ENCODE measurements around the gene CD99.

Gene CD99

DNA sequence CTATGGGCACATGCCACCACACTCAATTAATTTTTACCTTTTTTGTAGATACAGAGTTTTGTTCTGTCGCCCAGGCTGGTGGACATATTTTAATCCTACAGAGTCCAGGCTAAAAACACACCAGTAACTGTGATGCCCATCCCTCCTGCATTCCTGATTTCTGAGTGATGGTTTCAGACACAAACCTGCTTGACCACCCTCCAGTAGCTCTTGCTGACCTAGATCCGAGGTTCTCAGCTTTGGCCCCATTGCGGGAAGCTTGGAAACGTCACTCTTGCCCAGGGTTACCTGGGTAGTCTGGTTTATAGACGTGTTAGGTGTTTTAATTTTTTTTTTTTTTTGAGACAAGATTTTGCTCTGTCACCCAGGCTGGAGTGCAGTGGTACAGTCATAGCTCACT lies 7.5 kb downstream of the CD99 start:
- DNase-seq (ENCODE audit: low read depth), result no peak

DNA sequence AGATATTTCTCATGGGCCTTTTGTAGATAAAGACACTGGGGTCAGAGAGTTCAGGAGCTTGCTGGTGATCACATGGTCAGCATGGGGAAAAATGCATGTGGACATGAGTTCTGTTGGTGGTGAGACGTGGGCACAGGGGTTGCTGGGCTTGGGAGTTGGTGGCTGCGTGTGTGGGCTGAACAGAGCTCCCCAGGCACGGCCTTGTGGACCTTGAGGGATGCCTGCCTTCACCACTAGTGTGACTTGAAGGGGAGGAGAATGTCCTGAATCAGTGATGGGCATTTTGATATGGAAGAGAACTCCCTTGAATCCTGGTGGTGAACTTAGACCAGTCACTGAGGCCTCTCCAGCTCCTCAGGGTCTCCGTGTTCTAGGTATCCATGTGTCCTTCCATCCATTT lies 8.9 kb downstream of the CD99 start:
- no peak for DNase-seq (ENCODE audit: low read depth)

DNA sequence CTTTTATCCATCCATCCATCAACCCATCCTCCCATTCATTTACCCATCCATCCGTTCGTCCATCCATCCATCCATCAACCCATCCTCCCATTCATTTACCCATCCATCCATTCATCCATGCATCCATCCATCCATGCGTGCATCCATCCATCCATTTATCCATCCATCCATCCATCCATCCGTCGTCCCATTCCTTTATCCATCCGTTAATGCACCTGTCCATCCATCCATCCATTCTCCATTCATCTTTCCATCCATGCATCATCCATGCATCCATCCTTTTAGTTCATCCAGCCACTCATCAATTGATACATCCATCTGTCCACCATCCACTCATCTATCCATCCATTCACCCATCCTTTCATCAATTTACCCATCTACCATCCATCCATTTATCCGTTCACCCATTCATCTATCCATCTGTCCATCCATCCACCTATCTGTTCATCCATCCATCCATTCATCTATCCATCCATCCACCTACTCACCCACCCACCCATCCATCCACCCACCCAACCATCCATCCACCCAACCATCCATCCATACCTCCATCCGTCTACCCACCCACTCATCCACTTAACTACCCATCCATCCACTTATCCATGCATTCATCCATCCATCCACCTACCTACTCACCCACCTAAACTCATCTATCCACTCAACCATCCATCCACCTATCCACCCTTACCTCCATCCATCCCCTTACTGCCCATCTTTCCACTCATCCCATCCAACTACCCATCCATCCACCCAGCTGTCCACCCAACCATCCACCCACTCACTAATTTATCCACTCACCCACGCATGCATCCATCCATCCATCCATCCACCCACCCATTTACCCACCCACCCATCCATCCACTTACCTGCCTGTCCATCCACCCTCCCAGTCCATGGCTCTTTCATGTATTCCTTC lies 9.6 kb downstream of the CD99 start:
- DNase-seq (ENCODE audit: low read depth), result no peak

DNA sequence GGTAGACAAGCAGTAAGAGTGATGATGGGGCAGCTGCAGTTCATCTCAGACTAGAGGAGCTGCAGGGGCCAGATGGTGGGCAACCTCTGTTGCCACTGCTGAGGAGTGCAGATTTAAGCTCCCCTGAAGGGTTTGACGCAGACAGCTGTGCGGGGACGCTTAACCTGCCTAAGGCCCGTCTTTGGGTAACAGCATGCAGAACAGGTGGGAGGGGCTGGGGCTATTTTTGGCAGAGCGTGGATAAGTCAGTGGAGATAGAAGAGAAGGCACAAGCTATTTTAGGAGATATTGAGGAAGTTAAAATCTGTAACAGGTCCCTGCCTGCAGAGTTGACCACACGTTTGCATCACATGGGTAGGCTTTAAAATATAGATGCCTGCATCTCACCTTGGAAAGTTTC lies 10.5 kb downstream of the CD99 start:
- DNase-seq (ENCODE audit: low read depth), result no peak

GRCh38 chrX:2703991-2704369 lies 12.9 kb downstream of the CD99 start:
- DNase-seq (ENCODE audit: low read depth), result no peak

DNA sequence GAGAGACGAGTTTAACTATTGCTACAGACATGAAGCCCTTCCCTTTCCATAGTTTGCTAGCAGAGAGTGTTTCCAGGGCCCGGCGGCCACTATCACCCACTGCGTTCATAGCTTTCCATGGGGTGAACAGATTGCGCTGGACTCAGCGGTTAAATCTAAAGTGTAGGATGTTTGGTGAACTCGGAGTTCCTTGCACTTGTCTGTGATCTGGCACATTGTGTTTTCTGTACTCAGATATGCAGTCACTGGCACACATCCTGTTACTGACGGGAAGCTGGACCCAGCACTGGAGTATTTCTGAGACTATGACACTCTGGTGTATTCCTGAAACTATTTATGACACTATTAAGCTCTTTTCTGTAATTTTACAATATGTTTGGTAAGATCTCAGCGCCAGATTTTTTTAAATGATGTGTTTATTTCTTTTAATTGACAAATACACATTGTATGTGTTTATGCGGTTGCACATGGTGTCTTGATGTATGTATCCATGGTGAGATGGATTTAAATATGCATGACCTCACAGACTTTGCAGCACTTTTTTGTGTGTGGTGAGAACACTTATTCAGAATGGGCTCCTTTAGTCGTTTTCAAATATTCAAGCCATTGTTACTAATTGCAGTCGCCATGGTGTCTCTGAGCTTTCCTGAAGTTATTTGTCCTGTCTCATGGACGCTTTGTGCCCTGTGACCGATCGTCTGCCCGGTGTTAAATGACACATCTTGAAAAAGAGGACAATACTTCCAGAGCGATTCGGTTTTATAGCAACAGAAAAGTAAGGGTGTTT lies 14.1 kb downstream of the CD99 start:
- no peak for DNase-seq (ENCODE audit: low read depth)

DNA sequence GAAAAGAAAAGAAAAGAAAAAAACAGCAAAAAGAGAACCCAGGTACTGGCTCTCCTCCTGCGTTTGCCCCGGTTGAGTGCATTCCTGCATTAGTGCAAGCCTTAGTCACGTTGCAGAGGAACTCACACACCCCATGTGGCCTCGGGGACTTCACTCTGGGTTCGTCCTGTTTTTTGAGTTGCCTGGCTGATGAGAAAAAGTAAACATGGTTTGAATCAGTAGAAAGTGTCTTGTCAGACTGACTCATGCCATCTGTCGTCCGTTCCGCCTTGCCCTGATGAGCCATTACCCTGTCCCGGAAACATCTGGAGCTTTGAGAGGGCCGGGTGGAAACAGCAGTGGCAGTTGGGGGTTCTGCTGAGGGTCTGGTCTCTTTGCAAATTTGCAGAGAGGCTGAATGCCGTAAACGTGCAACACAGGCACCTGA lies 16.3 kb downstream of the CD99 start:
- peak; percentile 49 for DNase-seq (ENCODE audit: low read depth)

GRCh38 chrX:2708021-2708420 lies 16.9 kb downstream of the CD99 start:
- no peak for DNase-seq (ENCODE audit: low read depth)

DNA sequence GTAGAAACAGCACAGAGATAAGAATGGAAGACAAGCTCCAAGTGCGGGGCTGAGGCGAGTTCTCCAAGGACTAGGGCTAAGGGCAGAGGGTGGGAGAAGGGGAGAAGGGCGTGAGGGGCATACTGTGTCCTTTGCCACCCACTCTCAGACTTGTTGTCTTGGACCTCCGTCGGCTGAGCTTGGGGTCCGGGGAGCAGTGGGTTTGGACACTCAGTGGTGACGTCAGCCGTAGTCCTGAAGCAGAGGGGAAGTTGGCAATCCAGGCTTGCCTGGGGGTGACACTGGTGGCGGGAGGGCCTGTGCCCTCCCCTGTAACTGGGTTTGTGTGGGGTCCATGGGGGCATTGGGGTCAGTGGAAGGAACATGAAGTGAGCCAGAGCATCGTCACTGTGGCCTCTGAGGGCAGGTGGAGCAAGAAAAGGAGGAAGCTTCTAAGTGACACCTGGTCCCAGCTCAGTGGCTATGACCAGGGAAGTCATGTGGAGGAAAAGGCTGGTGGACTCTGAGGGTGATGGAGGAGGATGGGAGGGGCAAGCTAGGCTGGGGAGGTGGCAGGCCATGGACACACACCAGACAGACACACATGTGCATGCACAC lies 17.6 kb downstream of the CD99 start:
- no peak for DNase-seq (ENCODE audit: low read depth)

GRCh38 chrX:2709556-2709955 lies 18.5 kb downstream of the CD99 start:
- DNase-seq (ENCODE audit: low read depth), result no peak

DNA sequence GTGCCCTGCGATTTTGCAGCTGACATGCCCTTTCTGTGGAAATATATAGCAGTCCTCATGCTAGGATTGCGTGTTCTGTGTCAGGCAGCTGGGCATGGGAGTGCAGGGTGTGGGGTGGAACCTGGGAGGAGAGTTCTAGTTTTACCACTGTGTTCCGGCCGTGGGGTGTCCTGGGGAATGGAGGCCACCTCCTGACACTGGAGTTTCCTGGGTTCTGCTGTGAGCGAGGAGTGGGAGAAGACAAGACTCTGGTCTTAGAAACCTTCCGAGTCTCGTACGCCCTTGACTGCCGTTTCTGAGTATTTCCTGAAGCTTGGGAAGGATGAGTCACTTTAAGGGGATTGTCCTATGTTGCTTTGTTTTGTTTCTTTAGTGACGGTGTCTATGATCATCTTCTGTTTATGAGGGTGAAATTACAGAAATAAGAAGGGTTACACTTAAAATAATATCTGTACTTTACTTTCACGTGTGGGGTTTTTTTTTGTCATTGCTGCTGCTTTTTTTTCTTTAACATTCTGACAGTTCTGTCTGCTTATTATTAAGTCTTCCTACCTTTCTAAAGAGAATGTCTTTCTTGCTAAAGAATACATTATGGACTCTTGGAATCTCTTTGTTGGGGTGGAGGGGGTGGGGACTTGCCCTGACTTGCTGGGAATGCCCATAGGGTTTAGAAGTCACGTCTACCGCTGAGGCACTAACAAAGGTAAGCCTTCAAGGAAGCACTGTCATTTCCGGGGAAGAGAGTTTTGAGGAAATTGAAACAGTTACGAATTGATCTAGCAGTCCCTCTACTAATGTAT lies 19.1 kb downstream of the CD99 start:
- DNase-seq (ENCODE audit: low read depth), result no peak

GRCh38 chrX:2711441-2711840 lies 20.3 kb downstream of the CD99 start:
- DNase-seq (ENCODE audit: low read depth), result no peak

GRCh38 chrX:2712428-2712827 lies 21.3 kb downstream of the CD99 start:
- DNase-seq (ENCODE audit: low read depth), result no peak

DNA sequence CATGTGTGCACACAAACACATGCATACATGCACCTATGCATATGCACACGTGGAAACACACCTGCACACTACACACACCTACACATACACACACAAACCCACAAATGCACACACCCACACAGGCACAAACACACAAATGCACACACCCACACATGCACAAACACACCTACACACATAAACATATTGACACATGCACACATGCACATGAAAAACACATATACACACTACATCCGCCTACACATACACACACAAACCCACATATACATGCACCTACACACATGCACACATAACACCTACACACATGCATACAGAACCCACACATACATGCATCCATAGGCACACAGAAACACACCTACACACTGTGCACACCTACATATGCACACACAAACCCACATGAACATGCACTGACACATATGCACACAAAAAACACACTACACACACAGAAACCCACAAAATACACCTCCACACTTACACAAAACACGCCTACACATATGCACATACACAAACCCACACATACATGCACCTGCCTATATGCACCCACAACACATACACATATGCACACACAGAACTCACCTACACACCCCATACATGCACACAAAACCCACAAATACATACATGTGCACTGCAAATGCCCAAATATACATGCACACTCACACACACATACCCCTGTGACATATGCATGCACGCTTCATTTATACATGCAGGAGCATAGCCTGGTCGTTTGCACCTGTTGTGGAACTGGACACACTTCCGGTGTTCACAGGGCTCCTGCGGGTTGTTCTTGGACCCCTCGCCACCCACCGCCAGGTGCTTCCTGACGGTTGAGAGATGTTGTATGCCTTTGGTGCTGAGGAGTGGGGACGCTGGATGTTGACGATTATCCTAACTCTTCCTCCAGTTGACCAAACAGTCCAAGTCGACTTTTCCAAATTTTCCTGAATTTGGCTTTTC lies 22.1 kb downstream of the CD99 start:
- DNase-seq (ENCODE audit: low read depth), result no peak

DNA sequence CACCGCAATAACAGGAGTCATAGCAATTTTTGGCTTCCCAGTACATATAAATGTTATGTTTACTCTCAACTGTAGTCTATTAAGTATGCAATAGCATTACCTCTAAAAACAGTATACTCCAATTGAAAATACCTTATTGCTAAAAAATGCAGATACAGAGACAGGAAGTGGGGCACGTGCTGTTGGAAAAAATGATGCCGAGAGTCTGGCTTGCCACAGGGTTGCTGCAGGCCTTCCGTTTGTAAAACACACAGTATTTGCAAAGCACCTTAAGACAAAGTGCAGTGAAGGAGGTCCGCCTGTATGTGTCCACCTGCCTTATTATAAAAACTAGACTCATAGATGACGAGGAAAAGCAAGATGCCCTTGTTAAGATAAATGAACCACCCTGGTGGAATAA lies 23.5 kb downstream of the CD99 start:
- no peak for DNase-seq (ENCODE audit: low read depth)

GRCh38 chrX:2715066-2715600 lies 24.0 kb downstream of the CD99 start:
- DNase-seq (ENCODE audit: low read depth), result no peak

- DNase-seq (ENCODE audit: low read depth), result no peak
Observed at GRCh38 chrX:2717312-2717711, 26.2 kb downstream of the CD99 start.

DNA sequence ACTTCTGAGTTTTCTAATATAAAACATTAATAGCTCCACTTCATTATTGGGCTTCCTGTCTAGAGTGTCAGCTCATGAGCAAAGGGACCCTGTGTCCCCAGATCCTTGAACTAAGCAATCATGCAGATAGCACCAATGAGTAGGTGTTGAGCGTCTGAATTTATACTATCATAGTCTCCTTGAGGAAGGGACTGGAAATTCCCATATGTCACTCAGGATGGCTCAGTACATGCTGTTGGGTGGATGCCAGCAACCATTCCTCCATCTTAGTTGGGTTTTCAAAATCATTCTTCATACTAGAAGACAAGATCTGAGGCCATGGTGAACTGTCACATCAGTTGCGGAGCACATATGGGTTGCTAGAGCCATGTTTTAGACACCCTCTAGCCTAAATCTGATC lies 27.7 kb downstream of the CD99 start:
- DNase-seq (ENCODE audit: low read depth), result no peak

GRCh38 chrX:2719774-2720447 lies 28.8 kb downstream of the CD99 start:
- no peak for DNase-seq (ENCODE audit: low read depth)

DNA sequence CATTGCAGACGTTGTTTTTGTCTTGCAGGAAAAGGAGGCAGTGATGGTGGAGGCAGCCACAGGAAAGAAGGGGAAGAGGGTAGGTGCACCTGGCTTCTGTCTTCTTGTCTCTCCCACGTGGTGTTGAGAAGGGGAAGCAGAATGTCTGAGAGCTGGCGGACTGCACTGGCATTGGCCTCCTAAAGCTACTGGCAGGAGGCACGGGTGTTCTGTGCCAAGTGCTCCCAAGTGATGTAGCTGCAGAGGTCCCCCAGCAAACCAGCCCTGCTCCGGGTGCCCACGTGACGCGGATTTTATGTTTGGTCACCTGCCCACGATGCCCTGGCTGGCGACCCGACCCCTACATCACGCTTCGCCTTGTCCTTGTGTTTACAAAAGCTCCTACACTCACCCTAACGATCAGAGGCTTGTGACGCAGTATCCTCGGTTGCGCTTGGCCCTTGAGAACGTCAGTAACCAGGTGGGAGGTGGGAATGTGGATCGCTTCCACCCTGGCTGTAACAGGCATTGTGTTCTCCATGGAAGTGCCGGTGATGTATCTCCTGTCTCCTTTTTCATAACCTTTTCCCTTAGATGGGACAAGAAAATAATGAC lies 32.3 kb downstream of the CD99 start:
- DNase-seq (ENCODE audit: low read depth), result no peak
